ENCODE measurements around the gene ZNF81.

DNA sequence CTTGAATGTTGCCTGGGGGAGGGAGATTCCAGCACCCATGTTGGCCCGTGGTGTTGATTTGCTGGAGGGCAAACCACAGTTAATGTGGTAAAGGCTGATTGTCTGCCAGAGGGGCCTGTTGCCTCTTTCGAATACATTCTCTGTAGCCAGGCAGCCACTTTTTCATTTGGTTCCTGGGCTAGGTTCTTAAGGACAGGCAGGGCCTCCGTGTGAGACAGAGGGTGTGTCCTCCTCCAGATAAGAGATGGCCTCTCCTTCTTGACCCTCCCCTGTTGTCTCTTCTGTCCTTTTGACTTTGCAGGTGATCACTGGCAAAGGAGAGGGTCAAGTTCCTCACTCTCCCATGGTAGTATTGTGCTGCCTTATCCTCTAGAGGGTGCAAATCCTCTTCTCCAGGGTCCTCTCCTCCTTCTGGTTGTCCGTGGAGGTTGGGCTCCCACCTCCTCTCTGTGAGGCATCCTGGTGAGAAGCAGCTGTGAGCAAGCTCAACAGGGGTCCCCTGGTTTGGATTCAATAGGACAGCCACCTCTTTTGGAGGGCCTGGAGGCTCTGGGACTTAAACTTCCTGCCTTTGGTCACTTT, 122.2 kb downstream of the ZNF81 start:
- TF ChIP-seq ZFX (IDR thresholded peaks at IDR 0.05) = no peak
- peak; percentile 15; the same call in 1 of the 2 replicates for TF ChIP-seq CTCF (conservative IDR thresholded peaks at IDR 0.05)

All from C4-2B (cell line).